IPS-11a (cell line): ENCODE results near the gene LCN1.
"Not testable (repeated sequence)": the region's sequence is repeated elsewhere in the genome, so short reads cannot be mapped to it uniquely, and the experiment has no call there.

Source experiments
- H3K4me3 ChIP-seq: one replicate; pipeline ENCODE4 v1.5.1; 2013; ENCODE audit warnings: low read depth, low read length, control low read depth

The LCN1 gene

DNA sequence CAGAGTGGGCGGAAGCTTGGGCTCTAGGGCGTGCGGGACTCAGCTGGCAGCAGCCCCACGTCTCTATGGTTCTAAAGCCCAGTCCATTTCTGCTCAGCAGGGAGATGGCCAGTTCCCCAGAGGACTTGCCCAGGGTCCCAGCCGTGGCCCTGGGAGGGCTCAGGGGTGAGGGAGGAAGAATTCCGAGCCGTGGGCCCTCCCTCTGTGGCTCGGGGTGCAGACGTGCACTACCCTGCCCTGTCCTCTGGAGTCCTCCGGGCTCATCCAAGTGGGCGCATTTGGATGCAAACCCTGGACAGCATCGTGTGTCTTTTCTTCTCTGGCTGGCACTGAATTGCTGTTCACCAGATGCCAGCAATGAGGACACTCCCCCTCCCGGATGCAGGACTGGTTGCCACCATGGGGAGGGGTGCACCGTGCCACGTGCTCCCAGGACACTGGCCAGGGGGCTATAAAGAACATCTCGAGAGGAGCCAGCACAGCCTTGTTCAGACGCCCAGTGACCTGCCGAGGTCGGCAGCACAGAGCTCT, 24.5 kb downstream of the LCN1 start, which contains the start of gene OBP2A:
TSS of gene OBP2A (plus strand) at position 481 of the 531 bp plus-strand sequence. CDS start 55 bp downstream, outside the sequence.
- not testable (repeated sequence) for H3K4me3 ChIP-seq

GRCh38 chr9:135546792-135547617, 25.8 kb downstream of the LCN1 start:
- not testable (repeated sequence) for H3K4me3 ChIP-seq

- H3K4me3 ChIP-seq = no peak overlapping the region
Observed at GRCh38 chr9:135547756-135548736, 26.8 kb downstream of the LCN1 start.

DNA sequence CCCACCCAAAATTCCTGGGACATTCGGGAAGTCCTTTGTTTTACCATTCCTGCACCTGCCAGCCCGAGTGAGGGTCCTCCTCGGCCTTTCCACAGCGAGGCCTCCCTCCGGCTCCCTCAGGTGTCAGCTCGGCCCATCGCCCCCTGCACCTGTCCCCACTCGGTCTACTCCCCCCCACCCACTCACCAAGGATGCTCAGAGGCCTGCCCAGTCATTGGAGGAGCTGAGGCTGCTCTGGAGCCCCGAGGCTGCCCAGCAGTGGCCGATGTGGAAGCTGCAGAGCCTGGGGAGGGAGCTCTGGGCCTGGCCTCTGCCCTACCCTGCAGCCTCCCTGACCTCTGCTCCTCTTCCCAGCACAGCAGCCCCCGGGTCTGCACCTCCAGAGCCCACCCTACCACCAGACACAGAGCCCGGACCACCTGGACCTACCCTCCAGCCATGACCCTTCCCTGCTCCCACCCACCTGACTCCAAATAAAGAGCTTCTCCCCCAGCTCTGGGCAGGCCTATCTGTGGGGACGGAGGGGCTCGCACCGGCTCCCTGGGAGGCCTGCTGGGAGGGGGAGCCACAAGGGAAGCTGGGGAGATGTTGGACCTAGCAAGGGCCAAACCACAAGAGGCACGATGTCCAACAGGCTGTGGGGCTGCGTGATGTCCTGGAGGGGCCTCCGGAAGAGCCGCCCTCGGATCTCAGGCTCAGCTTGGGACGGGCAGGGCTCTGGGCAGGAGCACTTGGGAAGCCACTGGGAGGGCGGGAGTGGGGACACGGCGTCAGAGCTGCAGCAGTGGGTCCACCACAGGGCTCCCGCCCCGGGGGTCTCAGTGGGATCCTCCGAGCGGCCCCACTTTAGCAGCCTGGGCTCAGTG, 28.5 kb downstream of the LCN1 start:
- not testable (repeated sequence) for H3K4me3 ChIP-seq

GRCh38 chr9:135550344-135550918, 29.2 kb downstream of the LCN1 start:
- no peak overlapping the region for H3K4me3 ChIP-seq

DNA sequence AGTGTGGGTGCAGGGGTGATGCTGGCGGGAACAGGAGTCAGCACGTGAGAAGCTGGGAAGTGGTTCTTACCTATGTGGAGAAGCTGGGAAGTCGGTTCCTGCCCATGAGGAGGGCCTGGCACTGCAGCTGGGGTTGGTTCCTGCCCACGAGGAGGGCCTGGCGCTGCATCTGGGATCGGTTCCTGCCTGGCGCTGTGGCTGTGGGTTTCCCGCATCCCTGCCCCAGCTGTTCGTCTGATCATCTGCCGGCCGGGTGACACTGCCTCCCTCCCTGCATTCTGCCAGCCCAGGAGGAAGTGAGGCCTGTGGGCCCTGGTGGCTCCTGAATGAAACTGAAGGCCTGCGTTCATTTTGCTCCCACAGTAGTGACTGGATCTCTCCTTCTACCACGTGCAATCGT, 29.8 kb downstream of the LCN1 start:
- no peak overlapping the region for H3K4me3 ChIP-seq

DNA sequence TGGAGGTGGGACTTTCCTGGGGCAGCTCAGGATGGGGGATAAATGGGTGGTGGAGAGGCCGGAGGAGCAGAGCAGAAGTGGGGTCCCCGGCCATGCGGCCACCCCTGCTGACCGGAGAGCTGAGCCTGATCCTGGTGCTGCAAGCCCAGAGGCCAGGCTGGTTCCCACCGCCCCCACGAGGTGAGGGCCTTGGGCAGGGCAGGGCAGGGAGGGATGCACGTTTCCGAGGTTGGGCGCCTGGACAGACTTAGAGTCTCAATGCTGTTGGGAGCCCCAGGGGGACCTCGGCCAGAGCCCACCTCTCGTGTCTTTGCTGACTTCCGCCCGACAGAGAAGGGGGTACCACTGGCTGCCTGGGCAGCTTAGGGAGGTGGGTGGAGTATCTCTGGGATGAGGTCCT, 30.2 kb downstream of the LCN1 start:
- no peak overlapping the region for H3K4me3 ChIP-seq

DNA sequence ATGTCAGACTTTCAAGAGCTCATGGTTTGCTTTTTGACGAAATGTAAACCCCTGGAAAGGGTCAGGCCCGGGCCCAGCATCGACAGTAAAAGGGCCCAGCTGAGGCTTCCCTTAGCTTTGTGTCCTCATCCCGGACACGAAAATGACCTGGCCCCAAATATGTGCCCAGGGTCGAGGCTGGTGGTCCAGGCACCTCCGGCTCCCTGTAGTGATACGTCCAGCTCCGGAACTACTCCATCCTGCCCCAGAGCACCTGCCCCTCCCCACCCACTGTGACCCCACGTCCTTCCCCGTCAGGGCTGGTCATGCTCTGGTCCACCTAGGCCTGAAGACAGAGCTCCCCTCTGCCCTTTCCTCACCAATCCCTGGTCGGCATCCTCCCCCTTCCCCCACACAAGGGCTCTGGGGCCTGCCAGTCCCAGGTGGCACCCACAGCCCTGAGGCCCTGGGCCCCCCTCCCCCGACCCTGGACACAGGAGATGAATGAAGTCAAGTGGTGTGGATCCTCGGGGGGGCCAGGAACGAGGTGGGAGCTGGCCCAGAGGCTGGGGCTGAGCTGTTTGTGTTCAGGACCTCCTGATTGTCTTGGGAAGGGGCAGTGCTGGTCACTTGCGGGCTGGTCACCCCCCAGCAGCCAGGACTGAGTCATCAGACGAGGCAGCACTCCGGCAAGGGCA, 30.9 kb downstream of the LCN1 start:
- H3K4me3 ChIP-seq = no peak overlapping the region

DNA sequence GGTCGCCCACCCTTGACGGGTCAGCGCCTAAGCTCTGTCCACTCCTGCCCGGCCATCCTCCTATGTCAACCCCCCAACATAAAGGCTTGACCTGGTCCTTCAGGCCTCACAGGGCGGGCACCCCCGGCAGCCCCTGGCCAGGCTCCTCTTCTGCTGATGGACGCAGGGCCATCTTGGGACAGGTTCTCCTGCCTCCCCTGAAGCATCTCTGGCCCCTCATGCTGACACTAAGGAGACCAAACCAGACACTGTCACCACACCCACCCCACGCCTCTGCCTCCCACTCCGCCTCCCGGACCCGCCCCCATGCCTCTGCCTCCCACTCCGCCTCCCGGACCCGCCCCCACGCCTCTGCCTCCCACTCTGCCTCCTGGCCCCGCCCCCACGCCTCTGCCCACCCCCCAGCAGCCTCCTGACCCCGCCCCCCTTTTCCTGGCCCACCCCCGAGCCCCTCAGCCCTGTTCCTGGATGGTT, 31.5 kb downstream of the LCN1 start:
- no peak overlapping the region for H3K4me3 ChIP-seq

DNA sequence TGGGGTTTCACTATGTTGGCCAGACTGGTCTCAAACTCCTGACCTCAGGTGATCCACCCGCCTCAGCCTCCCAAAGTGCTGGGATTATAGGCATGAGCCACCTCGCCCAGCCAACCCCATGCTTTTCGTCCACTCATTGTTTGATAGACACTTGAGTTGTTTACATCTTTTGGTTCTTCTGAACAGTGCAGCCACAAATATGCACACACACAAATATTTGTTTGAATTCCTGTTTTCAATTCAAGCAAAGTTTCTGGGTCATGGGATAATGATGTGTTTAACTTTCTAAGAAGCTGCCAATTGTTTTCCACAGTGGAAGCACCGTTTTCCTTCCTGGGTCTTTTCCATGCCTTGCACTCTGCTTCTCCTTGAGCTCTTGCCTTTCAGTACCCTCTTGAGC, 33.5 kb downstream of the LCN1 start:
- H3K4me3 ChIP-seq = no peak overlapping the region

- no peak overlapping the region for H3K4me3 ChIP-seq
Observed at GRCh38 chr9:135555203-135555602, 34.0 kb downstream of the LCN1 start.

GRCh38 chr9:135555910-135556309, 34.7 kb downstream of the LCN1 start:
- no peak overlapping the region for H3K4me3 ChIP-seq

- H3K4me3 ChIP-seq = no peak overlapping the region
Observed at GRCh38 chr9:135559606-135560005, 38.4 kb downstream of the LCN1 start.

DNA sequence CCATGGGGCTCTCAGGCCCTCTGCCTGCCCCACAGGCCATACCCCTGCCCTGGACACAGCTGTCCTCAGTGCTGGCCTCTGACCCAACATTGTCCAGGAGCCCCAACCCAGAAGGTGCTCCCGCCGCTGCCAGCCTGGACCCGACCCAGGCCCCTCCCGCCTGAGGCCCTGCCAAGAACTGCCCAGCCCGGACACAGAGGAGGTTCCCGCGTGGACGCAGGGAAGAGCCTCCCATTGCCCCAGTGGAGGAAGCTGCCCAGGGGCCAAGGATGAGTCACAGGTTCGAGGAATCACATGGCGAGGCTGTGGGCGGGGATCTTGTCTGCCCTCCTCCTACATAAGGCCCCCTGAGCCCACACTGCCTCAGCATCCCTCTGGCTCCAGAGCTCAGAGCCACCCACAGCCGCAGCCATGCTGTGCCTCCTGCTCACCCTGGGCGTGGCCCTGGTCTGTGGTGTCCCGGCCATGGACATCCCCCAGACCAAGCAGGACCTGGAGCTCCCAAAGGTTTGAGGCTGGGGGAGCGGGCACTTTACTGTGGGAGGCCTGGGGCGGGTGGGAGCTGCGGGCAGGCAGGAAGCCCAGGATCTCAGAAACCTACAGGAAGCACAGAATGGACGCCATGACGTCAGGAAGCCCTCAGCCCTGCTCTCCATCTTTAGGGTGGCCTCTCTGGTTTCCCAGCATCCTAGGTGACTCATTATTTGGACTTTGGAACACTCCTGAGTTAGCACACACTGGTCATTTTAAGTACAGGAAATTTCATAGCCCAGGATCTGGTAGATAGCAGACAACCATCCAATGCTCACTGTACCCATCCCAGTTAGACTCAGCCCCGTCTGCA, 40.4 kb downstream of the LCN1 start, which contains the start of gene PAEP:
TSS of gene PAEP (plus strand) at position 366 of the 844 bp plus-strand sequence.
- H3K4me3 ChIP-seq = no peak within 1 kb of the TSS

DNA sequence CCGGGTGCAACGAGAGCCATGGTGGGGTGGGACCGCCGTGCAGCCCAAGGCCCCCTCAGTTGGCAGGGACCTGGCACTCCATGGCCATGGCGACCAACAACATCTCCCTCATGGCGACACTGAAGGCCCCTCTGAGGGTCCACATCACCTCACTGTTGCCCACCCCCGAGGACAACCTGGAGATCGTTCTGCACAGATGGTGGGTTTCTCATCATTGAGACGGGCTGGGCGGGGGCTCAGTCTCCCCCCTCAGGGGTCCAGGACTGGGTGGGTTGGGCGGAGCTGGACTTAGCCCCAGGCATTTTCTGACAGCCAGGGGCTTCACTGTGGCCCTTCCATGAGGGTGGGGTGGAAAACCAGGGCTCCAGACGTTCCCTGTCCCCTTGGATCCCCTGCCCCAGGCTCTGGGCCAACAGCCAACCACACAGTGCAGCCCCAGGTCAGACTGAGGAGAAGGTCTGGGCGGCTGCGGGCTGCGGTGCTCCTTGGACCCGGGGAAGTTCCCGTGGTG, 41.0 kb downstream of the LCN1 start:
- H3K4me3 ChIP-seq = no peak overlapping the region

GRCh38 chr9:135563039-135563476, 41.8 kb downstream of the LCN1 start:
- no peak overlapping the region for H3K4me3 ChIP-seq

DNA sequence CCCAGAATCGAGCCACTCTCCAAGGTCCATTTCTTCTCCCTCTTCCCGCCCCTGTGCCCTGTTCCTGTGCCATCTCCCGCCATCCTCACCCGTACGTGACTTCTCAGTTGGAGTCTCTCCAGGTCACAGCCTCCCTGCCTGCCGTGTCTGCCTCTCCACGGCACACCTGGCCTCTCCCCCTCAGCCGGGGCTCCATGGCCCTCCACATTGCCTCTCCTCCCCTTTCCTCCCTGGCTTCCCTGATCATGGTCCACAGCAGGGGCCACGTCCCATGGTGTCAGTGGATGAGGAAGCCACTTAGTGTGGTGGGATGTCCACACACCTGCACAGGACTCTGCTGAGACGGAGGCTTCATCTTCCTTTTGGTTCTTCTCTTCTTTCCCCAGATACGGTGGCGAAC, 42.6 kb downstream of the LCN1 start:
- no peak overlapping the region for H3K4me3 ChIP-seq

- no peak overlapping the region for H3K4me3 ChIP-seq
Observed at GRCh38 chr9:135565141-135565628, 43.9 kb downstream of the LCN1 start.
